Measurements from ENCODE around the gene DDX11.
A peak's percentile ranks its signal among the peaks of the same experiment; 100 is the strongest.
"Not testable (repeated sequence)": the region's sequence is repeated elsewhere in the genome, so short reads cannot be mapped to it uniquely, and the experiment has no call there.

The DDX11 gene

GRCh38 chr12:31070971-31071740 is 2.5 kb upstream of the DDX11 start:
- not testable (repeated sequence) for DNase-seq

GRCh38 chr12:31072962-31073361 is 698 bp upstream of the DDX11 start:
- DNase-seq, result not testable (repeated sequence)

GRCh38 chr12:31074333-31074874 is 744 bp downstream of the DDX11 start:
- DNase-seq, result not testable (repeated sequence)

GRCh38 chr12:31076150-31076549 is 2.5 kb downstream of the DDX11 start:
- not testable (repeated sequence) for DNase-seq

- DNase-seq, result not testable (repeated sequence)
Observed at GRCh38 chr12:31077095-31077494, 3.4 kb downstream of the DDX11 start.

GRCh38 chr12:31077998-31078397 is 4.3 kb downstream of the DDX11 start:
- not testable (repeated sequence) for DNase-seq

- DNase-seq, result not testable (repeated sequence)
Observed at GRCh38 chr12:31079421-31079820, 5.8 kb downstream of the DDX11 start.

- DNase-seq, result peak; percentile 53
Observed at GRCh38 chr12:31080221-31080620, 6.6 kb downstream of the DDX11 start.

- not testable (repeated sequence) for DNase-seq
Observed at GRCh38 chr12:31081274-31081673, 7.6 kb downstream of the DDX11 start.

GRCh38 chr12:31084241-31084640 is 10.6 kb downstream of the DDX11 start:
- not testable (repeated sequence) for DNase-seq

- not testable (repeated sequence) for DNase-seq
Observed at GRCh38 chr12:31086032-31086431, 12.4 kb downstream of the DDX11 start.

- not testable (repeated sequence) for DNase-seq
Observed at GRCh38 chr12:31087486-31087885, 13.8 kb downstream of the DDX11 start.

GRCh38 chr12:31087956-31088355 is 14.3 kb downstream of the DDX11 start:
- DNase-seq, result not testable (repeated sequence)

- DNase-seq, result no peak
Observed at GRCh38 chr12:31089072-31089471, 15.4 kb downstream of the DDX11 start.

GRCh38 chr12:31091629-31092028 is 18.0 kb downstream of the DDX11 start:
- not testable (repeated sequence) for DNase-seq

- DNase-seq, result not testable (repeated sequence)
Observed at GRCh38 chr12:31092718-31093117, 19.1 kb downstream of the DDX11 start.

- not testable (repeated sequence) for DNase-seq
Observed at GRCh38 chr12:31095080-31095860, 21.6 kb downstream of the DDX11 start.

GRCh38 chr12:31096251-31097065 is 22.8 kb downstream of the DDX11 start:
- not testable (repeated sequence) for DNase-seq

- DNase-seq, result not testable (repeated sequence)
Observed at GRCh38 chr12:31097819-31098218, 24.2 kb downstream of the DDX11 start.

- not testable (repeated sequence) for DNase-seq
Observed at GRCh38 chr12:31098363-31098762, 24.7 kb downstream of the DDX11 start.

- DNase-seq, result not testable (repeated sequence)
Observed at GRCh38 chr12:31098771-31099170, 25.1 kb downstream of the DDX11 start.

GRCh38 chr12:31099434-31099833 is 25.8 kb downstream of the DDX11 start:
- not testable (repeated sequence) for DNase-seq

All from NCI-H2107 (cell line).